Neural cell (in vitro differentiated cells): ENCODE data around the gene CCDC24. TPM values are rescaled to one million over a fixed set of nuclear protein-coding genes. Genes with fewer than 3 reads are reported as not detected.

ENCODE experiments used
- H2AFZ ChIP-seq: fragments of 200-600, 300-800 bp; sonication (generic), shearing (Covaris generic); 2 replicates; pipeline ENCODE4 v1.6.0; 2014; ENCODE audit warnings: low read depth, mild to moderate bottlenecking, antibody characterized with exemption, low read length, moderate library complexity
- H3F3A ChIP-seq: fragments of 200-600 bp; shearing (Covaris generic); 2 replicates; pipeline ENCODE4 v1.6.1; 2016; ENCODE audit warnings: mild to moderate bottlenecking, moderate library complexity, mixed read lengths, antibody characterized with exemption, low read length; ENCODE audit not compliant: insufficient read depth, poor library complexity, severe bottlenecking
- H3K27ac ChIP-seq: fragments of 200-600, 300-800 bp; sonication (generic), shearing (Covaris generic); 2 replicates; pipeline ENCODE4 v1.5.1; 2014; ENCODE audit warnings: mild to moderate bottlenecking, low read length, moderate library complexity
- H3K27me3 ChIP-seq: fragments of 300-800, 200-600 bp; sonication (generic), shearing (Covaris generic); 2 replicates; pipeline ENCODE4 v1.6.0; 2014; ENCODE audit warnings: mild to moderate bottlenecking, low read depth, low read length, moderate library complexity; ENCODE audit not compliant: insufficient read depth
- H3K36me3 ChIP-seq: fragments of 300-800, 200-600 bp; sonication (generic), shearing (Covaris generic); 2 replicates; pipeline ENCODE4 v1.5.1; 2014; ENCODE audit warnings: mild to moderate bottlenecking, antibody characterized with exemption, low read length, moderate library complexity; ENCODE audit not compliant: insufficient read depth
- H3K4me2 ChIP-seq: fragments of 300-800, 200-600 bp; sonication (generic), shearing (Covaris generic); 2 replicates; pipeline ENCODE4 v1.6.0; 2014; ENCODE audit warnings: mild to moderate bottlenecking, low read length
- H3K4me3 ChIP-seq: fragments of 300-800, 200-600 bp; sonication (generic), shearing (Covaris generic); 2 replicates; pipeline ENCODE4 v1.5.1; 2014; ENCODE audit warnings: mild to moderate bottlenecking, low read length, moderate library complexity
- H3K79me2 ChIP-seq: fragments of 200-600 bp; shearing (Covaris generic); replicated peaks from 2 replicates; pipeline ENCODE4 v1.6.0; 2014; ENCODE audit warnings: mild to moderate bottlenecking, low read length, moderate library complexity; ENCODE audit not compliant: insufficient read depth
- H3K9ac ChIP-seq: fragments of 300-800, 200-600 bp; sonication (generic), shearing (Covaris generic); 2 replicates; pipeline ENCODE4 v1.6.1; 2016; ENCODE audit warnings: mild to moderate bottlenecking, low read length, mixed read lengths
- H3K9me2 ChIP-seq: fragments of 200-600 bp; shearing (Covaris generic); 2 replicates; pipeline ENCODE4 v1.6.1; 2016; ENCODE audit warnings: mild to moderate bottlenecking, low read length, mixed read lengths; ENCODE audit not compliant: insufficient read depth
- H3K9me3 ChIP-seq: fragments of 200-600, 300-800 bp; sonication (generic), shearing (Covaris generic); 2 replicates; pipeline ENCODE4 v1.6.1; 2016; ENCODE audit warnings: mild to moderate bottlenecking, mixed run types, low read length, moderate library complexity, mixed read lengths
- H4K20me1 ChIP-seq: fragments of 200-600 bp; shearing (Covaris generic); 2 replicates; pipeline ENCODE4 v1.6.1; 2016; ENCODE audit warnings: mild to moderate bottlenecking, mixed run types; ENCODE audit not compliant: insufficient read depth
- EP300 ChIP-seq: fragments of 450-650 bp; conservative IDR thresholded peaks from 2 replicates; pipeline ENCODE4 v1.6.1; 2014; ENCODE audit warnings: antibody characterized with exemption, mild to moderate bottlenecking, moderate library complexity; ENCODE audit not compliant: poor library complexity, severe bottlenecking
- EZH2 ChIP-seq: fragments of 200-600, 300-800 bp; shearing (Covaris generic), sonication (generic); IDR thresholded peaks from 2 replicates; pipeline ENCODE4 v1.6.1; 2014; ENCODE audit warnings: antibody characterized with exemption, low read length, borderline replicate concordance, mild to moderate bottlenecking; ENCODE audit not compliant: insufficient read depth, poor library complexity, severe bottlenecking
- MXI1 ChIP-seq: fragments of 450-650 bp; conservative IDR thresholded peaks from 2 replicates; pipeline ENCODE4 v1.6.1; 2014; ENCODE audit warnings: antibody characterized with exemption, mild to moderate bottlenecking; ENCODE audit not compliant: poor library complexity, severe bottlenecking
- POLR2AphosphoS5 ChIP-seq: IDR thresholded peaks from 2 replicates; pipeline ENCODE4 v1.6.1; 2012
- RAD21 ChIP-seq: fragments of 450-650 bp; conservative IDR thresholded peaks from 2 replicates; pipeline ENCODE4 v1.6.1; 2014; ENCODE audit warnings: antibody characterized with exemption, mild to moderate bottlenecking, moderate library complexity
- SMC3 ChIP-seq: fragments of 450-650 bp; conservative IDR thresholded peaks from 2 replicates; pipeline ENCODE4 v1.6.1; 2014; ENCODE audit warnings: antibody characterized with exemption, mild to moderate bottlenecking, moderate library complexity; ENCODE audit not compliant: poor library complexity
- TAF1 ChIP-seq: IDR thresholded peaks from 2 replicates; pipeline ENCODE4 v1.6.1; 2012; ENCODE audit warnings: low read depth
- polyA plus RNA-seq: library from polyadenylated mRNA; depleted of rRNA; stranded (reverse); fragments of >200 nt; gene quantifications from 2 replicates; pipeline ENCODE4 v1.2.3, GENCODE V29; 2014
- TF ChIP-seq, protein P1 (sequence below): IDR thresholded peaks from 2 replicates; pipeline ENCODE4 v1.6.1; 2012; ENCODE audit warnings: borderline replicate concordance
- TF ChIP-seq, protein P2 (sequence below): fragments of 450-650 bp; IDR thresholded peaks from 2 replicates; pipeline ENCODE4 v1.5.1; 2014; ENCODE audit warnings: antibody characterized with exemption, mild to moderate bottlenecking, moderate library complexity; ENCODE audit not compliant: poor library complexity, severe bottlenecking

The CCDC24 gene
- polyA plus RNA-seq, 1 donor from 2014 or later = 16.5 TPM

DNA sequence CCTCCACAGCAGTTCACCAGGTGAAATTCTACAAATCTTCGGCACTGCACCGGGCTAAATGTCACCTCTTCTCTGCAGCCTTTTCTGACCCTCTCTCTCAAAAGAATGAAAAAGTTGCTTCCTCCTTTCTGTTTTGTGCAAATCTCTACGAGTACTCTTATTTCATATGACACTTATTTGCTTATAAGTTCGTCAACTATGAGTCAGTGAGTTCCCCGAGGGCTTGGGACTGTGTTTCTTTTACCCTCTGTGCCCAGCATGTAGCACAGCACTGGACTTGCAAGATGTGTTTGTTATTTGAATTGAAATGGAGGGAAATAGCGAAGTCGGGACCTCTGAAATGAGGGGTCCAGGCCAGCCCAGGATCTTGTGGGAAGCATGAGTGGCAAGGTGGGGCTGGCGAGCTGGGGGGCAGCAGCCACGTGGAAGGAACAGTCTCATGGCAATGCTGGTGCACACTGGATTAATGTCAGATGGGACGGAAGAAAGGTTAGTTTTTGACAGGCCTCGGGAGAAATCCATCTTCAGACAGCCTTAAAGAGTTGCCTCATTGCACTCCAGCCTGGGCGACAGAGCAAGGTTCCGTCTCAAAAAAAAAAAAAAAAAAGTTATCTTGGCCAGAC, 33.6 kb downstream of the CCDC24 start:
- Histone ChIP-seq H4K20me1 (no peaks in the 10 kb centered on the region), H3K4me2 (no peak overlapping the region), H3K9ac (no peak overlapping the region), H3K9me3 (no peaks in the 10 kb centered on the region), H2AFZ (no peak overlapping the region), H3K9me2 (no peaks in the 10 kb centered on the region), H3F3A (no peaks in the 10 kb centered on the region), H3K27me3 (no peaks in the 10 kb centered on the region), H3K79me2 (no peaks in the 10 kb centered on the region), H3K36me3 (no peaks in the 10 kb centered on the region), H3K27ac (no peak overlapping the region), H3K4me3 (no peak overlapping the region)
- TF ChIP-seq POLR2AphosphoS5 (no peak), RAD21 (no peak), TAF1 (no peak), MXI1 (no peak), SMC3 (no peak), EP300 (no peak), EZH2 (no peak)
- TF ChIP-seq, protein P1, sequence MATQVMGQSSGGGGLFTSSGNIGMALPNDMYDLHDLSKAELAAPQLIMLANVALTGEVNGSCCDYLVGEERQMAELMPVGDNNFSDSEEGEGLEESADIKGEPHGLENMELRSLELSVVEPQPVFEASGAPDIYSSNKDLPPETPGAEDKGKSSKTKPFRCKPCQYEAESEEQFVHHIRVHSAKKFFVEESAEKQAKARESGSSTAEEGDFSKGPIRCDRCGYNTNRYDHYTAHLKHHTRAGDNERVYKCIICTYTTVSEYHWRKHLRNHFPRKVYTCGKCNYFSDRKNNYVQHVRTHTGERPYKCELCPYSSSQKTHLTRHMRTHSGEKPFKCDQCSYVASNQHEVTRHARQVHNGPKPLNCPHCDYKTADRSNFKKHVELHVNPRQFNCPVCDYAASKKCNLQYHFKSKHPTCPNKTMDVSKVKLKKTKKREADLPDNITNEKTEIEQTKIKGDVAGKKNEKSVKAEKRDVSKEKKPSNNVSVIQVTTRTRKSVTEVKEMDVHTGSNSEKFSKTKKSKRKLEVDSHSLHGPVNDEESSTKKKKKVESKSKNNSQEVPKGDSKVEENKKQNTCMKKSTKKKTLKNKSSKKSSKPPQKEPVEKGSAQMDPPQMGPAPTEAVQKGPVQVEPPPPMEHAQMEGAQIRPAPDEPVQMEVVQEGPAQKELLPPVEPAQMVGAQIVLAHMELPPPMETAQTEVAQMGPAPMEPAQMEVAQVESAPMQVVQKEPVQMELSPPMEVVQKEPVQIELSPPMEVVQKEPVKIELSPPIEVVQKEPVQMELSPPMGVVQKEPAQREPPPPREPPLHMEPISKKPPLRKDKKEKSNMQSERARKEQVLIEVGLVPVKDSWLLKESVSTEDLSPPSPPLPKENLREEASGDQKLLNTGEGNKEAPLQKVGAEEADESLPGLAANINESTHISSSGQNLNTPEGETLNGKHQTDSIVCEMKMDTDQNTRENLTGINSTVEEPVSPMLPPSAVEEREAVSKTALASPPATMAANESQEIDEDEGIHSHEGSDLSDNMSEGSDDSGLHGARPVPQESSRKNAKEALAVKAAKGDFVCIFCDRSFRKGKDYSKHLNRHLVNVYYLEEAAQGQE = no peak
- TF ChIP-seq, protein P2, sequence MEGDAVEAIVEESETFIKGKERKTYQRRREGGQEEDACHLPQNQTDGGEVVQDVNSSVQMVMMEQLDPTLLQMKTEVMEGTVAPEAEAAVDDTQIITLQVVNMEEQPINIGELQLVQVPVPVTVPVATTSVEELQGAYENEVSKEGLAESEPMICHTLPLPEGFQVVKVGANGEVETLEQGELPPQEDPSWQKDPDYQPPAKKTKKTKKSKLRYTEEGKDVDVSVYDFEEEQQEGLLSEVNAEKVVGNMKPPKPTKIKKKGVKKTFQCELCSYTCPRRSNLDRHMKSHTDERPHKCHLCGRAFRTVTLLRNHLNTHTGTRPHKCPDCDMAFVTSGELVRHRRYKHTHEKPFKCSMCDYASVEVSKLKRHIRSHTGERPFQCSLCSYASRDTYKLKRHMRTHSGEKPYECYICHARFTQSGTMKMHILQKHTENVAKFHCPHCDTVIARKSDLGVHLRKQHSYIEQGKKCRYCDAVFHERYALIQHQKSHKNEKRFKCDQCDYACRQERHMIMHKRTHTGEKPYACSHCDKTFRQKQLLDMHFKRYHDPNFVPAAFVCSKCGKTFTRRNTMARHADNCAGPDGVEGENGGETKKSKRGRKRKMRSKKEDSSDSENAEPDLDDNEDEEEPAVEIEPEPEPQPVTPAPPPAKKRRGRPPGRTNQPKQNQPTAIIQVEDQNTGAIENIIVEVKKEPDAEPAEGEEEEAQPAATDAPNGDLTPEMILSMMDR = no peak

DNA sequence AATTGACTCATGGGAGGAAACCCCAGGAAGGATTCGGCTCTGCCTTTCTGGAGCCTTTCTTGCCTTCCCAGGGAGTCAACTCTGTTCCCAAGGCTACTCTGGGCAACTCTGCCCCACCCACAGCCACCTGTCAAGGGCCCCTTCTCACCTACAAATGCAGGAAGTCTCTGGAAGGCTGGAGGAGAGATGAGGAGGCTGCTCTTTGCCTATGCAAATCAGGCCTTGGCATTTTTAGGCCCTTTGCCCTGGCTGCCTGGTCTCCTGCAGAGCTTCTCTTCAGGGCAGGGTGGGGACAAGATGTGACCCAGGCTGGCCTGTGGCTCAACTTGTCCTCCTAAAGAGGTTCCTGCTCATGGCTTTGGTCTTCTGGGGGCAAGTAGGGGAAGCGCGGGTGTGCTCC, 34.4 kb downstream of the CCDC24 start:
- no peak overlapping the region for H3K27ac ChIP-seq
- no peaks in the 10 kb centered on the region for H4K20me1 ChIP-seq
- H3K9ac ChIP-seq = no peak overlapping the region
- no peaks in the 10 kb centered on the region for H3K9me2 ChIP-seq
- no peaks in the 10 kb centered on the region for H3F3A ChIP-seq
- H3K9me3 ChIP-seq = no peaks in the 10 kb centered on the region
- no peaks in the 10 kb centered on the region for H3K36me3 ChIP-seq
- H3K27me3 ChIP-seq = no peaks in the 10 kb centered on the region
- H3K4me3 ChIP-seq = no peak overlapping the region
- no peaks in the 10 kb centered on the region for H3K79me2 ChIP-seq
- no peak overlapping the region for H2AFZ ChIP-seq
- TF ChIP-seq TAF1 (no peak), EP300 (no peak), RAD21 (no peak), MXI1 (no peak), EZH2 (no peak), SMC3 (no peak), POLR2AphosphoS5 (no peak)
- TF ChIP-seq, protein P2 = no peak
- TF ChIP-seq, protein P1 = no peak
- no peak overlapping the region for H3K4me2 ChIP-seq
